GM12892 (cell line): ENCODE results near the gene MAP4K1.

Source experiments
- POLR2A ChIP-seq: IDR thresholded peaks from 2 replicates; pipeline ENCODE4 v1.6.1; 2011; ENCODE audit warnings: low read depth, low read length, control low read depth
- POLR2AphosphoS5 ChIP-seq: IDR thresholded peaks from 2 replicates; pipeline ENCODE4 v1.6.1; 2011; ENCODE audit warnings: low read depth, low read length, control low read depth
- TAF1 ChIP-seq: IDR thresholded peaks from 2 replicates; pipeline ENCODE4 v1.6.1; 2011; ENCODE audit warnings: low read depth, mild to moderate bottlenecking, control low read depth, low read length, borderline replicate concordance

DNA sequence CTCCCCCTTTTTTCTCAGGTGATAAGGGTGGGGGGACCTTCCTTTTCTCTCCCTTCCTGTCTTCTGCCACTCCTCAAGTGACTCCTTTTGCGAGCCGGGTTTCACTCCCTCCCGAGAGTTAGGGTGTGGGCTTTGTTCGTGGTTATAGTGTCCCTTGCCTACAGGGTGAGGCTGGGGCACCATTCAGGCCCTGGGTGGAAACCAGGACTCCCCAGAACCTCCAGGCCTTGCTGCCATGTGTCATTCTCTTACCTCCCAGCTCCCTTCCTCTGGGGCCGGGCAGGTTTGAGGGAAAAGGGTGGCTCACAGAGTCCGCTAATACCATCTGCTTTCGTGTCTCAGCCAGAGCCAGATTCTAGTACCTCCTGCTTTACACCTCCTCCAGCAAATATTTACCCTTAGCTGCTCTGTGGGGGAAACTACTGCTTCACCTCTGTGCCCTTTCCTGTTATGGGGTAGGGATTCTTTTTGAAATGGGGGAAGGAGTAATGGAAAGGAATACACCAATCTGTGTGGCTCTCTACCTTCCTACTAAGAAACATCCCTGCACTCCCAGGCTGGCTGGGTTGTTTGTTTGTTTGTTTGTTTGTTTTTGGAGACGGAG, 32.5 kb upstream of the MAP4K1 start:
- no peak for TF ChIP-seq POLR2A
- no peak for TF ChIP-seq POLR2AphosphoS5
- no peak for TF ChIP-seq TAF1
